ENCODE measurements around the gene FAAP100.

The FAAP100 gene

DNA sequence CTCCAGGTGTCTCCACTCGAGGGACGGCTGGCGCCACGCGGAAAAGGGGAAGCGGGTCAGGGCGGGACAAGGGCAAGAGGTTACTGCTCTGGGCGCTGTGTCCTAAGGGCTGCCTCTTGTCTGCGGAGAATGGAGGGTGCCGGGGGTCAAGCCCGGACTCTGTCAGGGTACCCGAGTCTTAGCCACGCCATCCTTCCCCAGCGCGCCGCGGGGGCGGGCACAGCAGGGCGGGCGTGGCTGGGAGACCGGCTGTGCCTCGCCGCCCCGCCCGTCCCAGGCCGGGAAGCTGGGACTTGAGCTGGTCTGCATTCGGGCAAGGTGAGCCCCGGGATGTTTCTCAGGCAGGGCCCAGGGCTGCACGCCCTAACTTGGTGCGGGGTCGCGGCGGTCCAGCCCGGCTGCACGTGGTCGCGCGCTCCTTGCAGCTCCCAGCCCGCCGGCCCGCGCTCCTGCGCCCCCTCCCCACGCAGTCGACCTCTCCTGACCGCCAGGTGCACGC lies 33.3 kb downstream of the FAAP100 start:
- peak overlapping the region; percentile 59 for H3K4me3 ChIP-seq (ENCODE audit: low read depth, low read length)
- DNase-seq (ENCODE audit: low read depth) = no peak
- TF ChIP-seq, protein P1, sequence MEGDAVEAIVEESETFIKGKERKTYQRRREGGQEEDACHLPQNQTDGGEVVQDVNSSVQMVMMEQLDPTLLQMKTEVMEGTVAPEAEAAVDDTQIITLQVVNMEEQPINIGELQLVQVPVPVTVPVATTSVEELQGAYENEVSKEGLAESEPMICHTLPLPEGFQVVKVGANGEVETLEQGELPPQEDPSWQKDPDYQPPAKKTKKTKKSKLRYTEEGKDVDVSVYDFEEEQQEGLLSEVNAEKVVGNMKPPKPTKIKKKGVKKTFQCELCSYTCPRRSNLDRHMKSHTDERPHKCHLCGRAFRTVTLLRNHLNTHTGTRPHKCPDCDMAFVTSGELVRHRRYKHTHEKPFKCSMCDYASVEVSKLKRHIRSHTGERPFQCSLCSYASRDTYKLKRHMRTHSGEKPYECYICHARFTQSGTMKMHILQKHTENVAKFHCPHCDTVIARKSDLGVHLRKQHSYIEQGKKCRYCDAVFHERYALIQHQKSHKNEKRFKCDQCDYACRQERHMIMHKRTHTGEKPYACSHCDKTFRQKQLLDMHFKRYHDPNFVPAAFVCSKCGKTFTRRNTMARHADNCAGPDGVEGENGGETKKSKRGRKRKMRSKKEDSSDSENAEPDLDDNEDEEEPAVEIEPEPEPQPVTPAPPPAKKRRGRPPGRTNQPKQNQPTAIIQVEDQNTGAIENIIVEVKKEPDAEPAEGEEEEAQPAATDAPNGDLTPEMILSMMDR (IDR thresholded peaks at IDR 0.05; ENCODE audit: control insufficient read depth, extremely low read depth, insufficient read depth) = no peak

- no peak for DNase-seq (ENCODE audit: low read depth)
- peak overlapping the region; percentile 59 for H3K4me3 ChIP-seq (ENCODE audit: low read depth, low read length)
- TF ChIP-seq, protein P1 (IDR thresholded peaks at IDR 0.05; ENCODE audit: control insufficient read depth, extremely low read depth, insufficient read depth) = no peak
Measured at GRCh38 chr17:81518113-81518784, 33.9 kb downstream of the FAAP100 start.

- DNase-seq (ENCODE audit: low read depth) = no peak
- no peak overlapping the region for H3K4me3 ChIP-seq (ENCODE audit: low read depth, low read length)
- TF ChIP-seq, protein P1 (IDR thresholded peaks at IDR 0.05; ENCODE audit: control insufficient read depth, extremely low read depth, insufficient read depth) = no peak
Measured at GRCh38 chr17:81517339-81518112, 34.6 kb downstream of the FAAP100 start.

- H3K4me3 ChIP-seq (ENCODE audit: low read depth, low read length) = no peak overlapping the region
- DNase-seq (ENCODE audit: low read depth) = no peak
- TF ChIP-seq, protein P1 (IDR thresholded peaks at IDR 0.05; ENCODE audit: control insufficient read depth, extremely low read depth, insufficient read depth) = no peak
Measured at GRCh38 chr17:81517009-81517338, 35.2 kb downstream of the FAAP100 start.

- TF ChIP-seq, protein P1 (IDR thresholded peaks at IDR 0.05; ENCODE audit: control insufficient read depth, extremely low read depth, insufficient read depth) = no peak
- DNase-seq (ENCODE audit: low read depth) = no peak
- no peak overlapping the region for H3K4me3 ChIP-seq (ENCODE audit: low read depth, low read length)
Measured at GRCh38 chr17:81516439-81516838, 35.7 kb downstream of the FAAP100 start.

DNA sequence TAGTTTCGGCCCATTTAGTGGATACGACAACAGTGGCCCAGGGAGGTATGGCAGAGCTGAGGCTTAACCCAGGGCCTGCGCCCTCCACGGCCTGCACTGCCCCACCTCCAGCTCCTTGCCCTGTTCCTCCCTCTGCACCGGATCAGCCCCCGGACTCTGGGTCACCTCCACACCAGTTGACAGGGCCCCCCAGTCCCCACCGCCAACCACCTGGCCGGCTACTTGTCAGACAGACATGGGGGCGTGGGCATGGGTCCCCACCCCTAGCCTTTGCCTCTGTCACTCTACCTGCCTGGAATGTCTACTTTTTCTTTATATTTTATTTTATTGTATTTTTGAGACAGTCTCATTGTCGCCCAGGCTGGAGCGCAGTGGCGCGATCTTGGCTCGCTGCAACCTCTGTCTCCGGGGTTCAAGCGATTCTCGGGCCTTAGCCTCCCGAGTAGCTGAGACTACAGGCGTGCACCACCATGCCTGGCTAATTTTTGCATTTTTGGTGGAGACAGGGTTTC lies 36.6 kb downstream of the FAAP100 start:
- TF ChIP-seq, protein P1 (IDR thresholded peaks at IDR 0.05; ENCODE audit: control insufficient read depth, extremely low read depth, insufficient read depth) = no peak
- no peak for DNase-seq (ENCODE audit: low read depth)
- H3K4me3 ChIP-seq (ENCODE audit: low read depth, low read length) = no peak overlapping the region

All from LNCaP clone FGC (cell line).